HUES6 (cell line): ENCODE measurements around the gene ZNF836.

ENCODE experiments used
- H3K27ac ChIP-seq: 2 replicates; pipeline ENCODE4 v1.7.0; 2013; ENCODE audit warnings: low read depth, mild to moderate bottlenecking, low read length, inconsistent platforms
- H3K27me3 ChIP-seq: 2 replicates; pipeline ENCODE4 v1.6.1; 2013; ENCODE audit warnings: low read length; ENCODE audit not compliant: control insufficient read depth, insufficient read depth
- H3K36me3 ChIP-seq: 2 replicates; pipeline ENCODE4 v1.6.1; 2013; ENCODE audit warnings: low read length; ENCODE audit not compliant: control insufficient read depth, insufficient read depth
- H3K4me1 ChIP-seq: 2 replicates; pipeline ENCODE4 v1.6.1; 2013; ENCODE audit warnings: low read length; ENCODE audit not compliant: control insufficient read depth, insufficient read depth
- H3K4me3 ChIP-seq: 2 replicates; pipeline ENCODE4 v1.5.1; 2013; ENCODE audit warnings: low read depth, low read length
- H3K9ac ChIP-seq: one replicate; pipeline ENCODE4 v1.6.1; 2013; ENCODE audit warnings: mild to moderate bottlenecking, low read length
- H3K9me3 ChIP-seq: 2 replicates; pipeline ENCODE4 v1.6.1; 2013; ENCODE audit warnings: low read depth, low read length; ENCODE audit not compliant: control insufficient read depth, insufficient read depth

Gene ZNF836

GRCh38 chr19:52188822-52189734 lies 17.7 kb upstream of the ZNF836 start:
- Histone ChIP-seq H3K27me3 (no peaks in the 10 kb centered on the region), H3K4me1 (peaks cover 19% of the 10 kb centered on the region; the same call in 1 of the 2 replicates), H3K4me3 (peak overlapping the region; percentile 69), H3K9ac (peak overlapping the region; percentile 74), H3K36me3 (peaks cover 9% of the 10 kb centered on the region), H3K27ac (peak overlapping the region; percentile 37), H3K9me3 (no peaks in the 10 kb centered on the region)

- H3K36me3 ChIP-seq: no peaks in the 10 kb centered on the region
- no peak overlapping the region for H3K9ac ChIP-seq
- H3K4me1 ChIP-seq: peaks cover 18% of the 10 kb centered on the region; the same call in 1 of the 2 replicates
- H3K9me3 ChIP-seq: no peaks in the 10 kb centered on the region
- no peak overlapping the region for H3K27ac ChIP-seq
- H3K27me3 ChIP-seq: no peaks in the 10 kb centered on the region
- no peak overlapping the region for H3K4me3 ChIP-seq
Measured at GRCh38 chr19:52187407-52187806, 16.0 kb upstream of the ZNF836 start.

DNA sequence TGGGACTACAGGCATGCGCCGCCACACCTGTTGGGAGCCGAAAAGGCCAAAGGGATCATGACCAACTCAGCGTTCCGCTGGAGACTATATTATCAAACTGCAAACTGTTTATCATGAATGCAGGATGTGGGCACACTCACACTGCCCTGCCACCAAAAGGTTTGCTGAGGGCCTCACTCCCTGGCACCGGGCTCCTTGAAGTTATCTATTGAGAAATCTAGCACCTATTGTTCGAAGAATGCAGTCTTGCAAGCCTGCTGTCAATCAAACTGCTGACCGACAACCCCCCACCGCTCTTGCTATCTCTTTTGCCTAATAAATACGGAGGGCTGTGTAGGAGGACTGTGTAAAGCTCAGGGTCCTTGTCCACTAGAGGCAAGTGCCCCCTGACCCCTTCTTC lies 5.2 kb upstream of the ZNF836 start:
- Histone ChIP-seq H3K9ac (no peak overlapping the region), H3K4me1 (peaks cover 13% of the 10 kb centered on the region), H3K27ac (no peak overlapping the region), H3K36me3 (no peaks in the 10 kb centered on the region), H3K9me3 (no peaks in the 10 kb centered on the region), H3K4me3 (no peak overlapping the region), H3K27me3 (no peaks in the 10 kb centered on the region)

- no peak overlapping the region for H3K9ac ChIP-seq
- H3K27ac ChIP-seq: no peak overlapping the region
- H3K9me3 ChIP-seq: no peaks in the 10 kb centered on the region
- peaks cover 15% of the 10 kb centered on the region for H3K36me3 ChIP-seq
- H3K4me3 ChIP-seq: peak overlapping the region; percentile 80; the same call in 1 of the 2 replicates
- peaks cover 13% of the 10 kb centered on the region for H3K4me1 ChIP-seq
- H3K27me3 ChIP-seq: peaks cover 8% of the 10 kb centered on the region; the same call in 1 of the 2 replicates
Measured at GRCh38 chr19:52172347-52172746, 926 bp upstream of the ZNF836 start.

- H3K27ac ChIP-seq: no peak overlapping the region
- peak overlapping the region; percentile 81 for H3K9ac ChIP-seq
- no peaks in the 10 kb centered on the region for H3K9me3 ChIP-seq
- H3K36me3 ChIP-seq: peaks cover 18% of the 10 kb centered on the region
- peaks cover 8% of the 10 kb centered on the region; the same call in 1 of the 2 replicates for H3K27me3 ChIP-seq
- peaks cover 5% of the 10 kb centered on the region; the same call in 1 of the 2 replicates for H3K4me1 ChIP-seq
- peak overlapping the region; percentile 80 for H3K4me3 ChIP-seq
Measured at GRCh38 chr19:52170863-52171320, 529 bp downstream of the ZNF836 start.

DNA sequence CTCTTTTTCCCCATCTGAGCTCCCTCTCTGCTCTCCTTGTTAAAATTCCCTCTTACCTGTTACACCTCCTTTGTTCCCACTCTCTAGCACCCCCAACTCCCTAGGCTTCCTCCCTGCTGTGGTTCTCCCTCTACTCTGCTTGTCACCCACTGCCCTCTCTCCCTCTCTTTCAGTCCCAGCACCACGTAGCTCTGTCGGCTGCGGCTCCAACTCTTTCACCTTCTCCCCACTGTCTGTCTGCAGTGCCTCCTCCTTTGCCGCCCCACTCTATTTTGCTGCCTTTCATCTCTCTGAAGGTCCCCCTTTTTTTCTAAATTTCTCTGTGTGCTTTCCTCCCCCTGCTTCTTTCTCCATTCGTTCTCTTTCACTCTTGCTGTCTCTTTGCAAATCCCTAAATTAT lies 1.1 kb downstream of the ZNF836 start:
- Histone ChIP-seq H3K9me3 (no peaks in the 10 kb centered on the region), H3K36me3 (peaks cover 22% of the 10 kb centered on the region), H3K27ac (no peak overlapping the region), H3K9ac (peak overlapping the region; percentile 81), H3K27me3 (peaks cover 8% of the 10 kb centered on the region; the same call in 1 of the 2 replicates), H3K4me1 (peaks cover 5% of the 10 kb centered on the region; the same call in 1 of the 2 replicates), H3K4me3 (peak overlapping the region; percentile 80)

DNA sequence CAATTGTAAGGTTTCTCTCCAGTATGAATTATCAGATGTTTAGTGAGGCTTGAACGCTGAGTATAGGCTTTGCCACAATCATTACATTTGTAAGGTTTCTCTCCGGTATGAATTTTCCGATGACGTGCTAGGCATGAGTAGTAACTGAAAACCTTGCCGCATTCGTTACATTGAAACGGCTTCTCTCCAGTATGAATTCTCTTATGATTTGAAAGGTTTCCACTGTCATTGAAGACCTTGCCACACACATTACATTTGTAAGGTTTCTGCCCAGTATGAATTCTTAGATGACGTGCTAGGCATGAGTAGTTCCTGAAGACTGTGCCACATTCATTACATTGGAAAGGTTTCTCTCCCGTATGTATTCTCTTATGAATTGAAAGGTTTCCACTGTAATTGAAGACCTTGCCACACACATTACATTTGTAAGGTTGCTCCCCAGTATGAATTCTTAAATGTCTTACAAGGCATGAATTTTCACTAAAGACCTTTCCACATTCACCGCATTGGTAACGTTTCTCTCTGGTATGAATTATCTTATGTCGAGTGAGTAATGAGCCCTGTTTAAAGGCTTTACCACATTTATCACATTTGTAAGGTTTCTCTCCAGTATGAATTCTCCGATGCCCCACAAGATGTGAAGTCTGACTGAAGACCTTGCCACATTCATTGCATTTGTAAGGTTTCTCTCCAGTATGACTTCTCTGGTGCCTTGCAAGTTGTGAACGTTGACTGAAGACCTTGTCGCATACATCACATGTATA lies 15.6 kb downstream of the ZNF836 start:
- no peaks in the 10 kb centered on the region for H3K27me3 ChIP-seq
- H3K9ac ChIP-seq: no peak overlapping the region
- H3K4me3 ChIP-seq: no peak overlapping the region
- H3K9me3 ChIP-seq: peaks cover 84% of the 10 kb centered on the region
- peaks cover 44% of the 10 kb centered on the region for H3K36me3 ChIP-seq
- H3K27ac ChIP-seq: no peak overlapping the region
- H3K4me1 ChIP-seq: no peaks in the 10 kb centered on the region

GRCh38 chr19:52148256-52148655 lies 23.2 kb downstream of the ZNF836 start:
- H3K9me3 ChIP-seq: peaks cover 69% of the 10 kb centered on the region
- no peaks in the 10 kb centered on the region for H3K27me3 ChIP-seq
- no peaks in the 10 kb centered on the region for H3K4me1 ChIP-seq
- H3K4me3 ChIP-seq: no peak overlapping the region
- H3K9ac ChIP-seq: no peak overlapping the region
- H3K27ac ChIP-seq: no peak overlapping the region
- no peaks in the 10 kb centered on the region for H3K36me3 ChIP-seq

DNA sequence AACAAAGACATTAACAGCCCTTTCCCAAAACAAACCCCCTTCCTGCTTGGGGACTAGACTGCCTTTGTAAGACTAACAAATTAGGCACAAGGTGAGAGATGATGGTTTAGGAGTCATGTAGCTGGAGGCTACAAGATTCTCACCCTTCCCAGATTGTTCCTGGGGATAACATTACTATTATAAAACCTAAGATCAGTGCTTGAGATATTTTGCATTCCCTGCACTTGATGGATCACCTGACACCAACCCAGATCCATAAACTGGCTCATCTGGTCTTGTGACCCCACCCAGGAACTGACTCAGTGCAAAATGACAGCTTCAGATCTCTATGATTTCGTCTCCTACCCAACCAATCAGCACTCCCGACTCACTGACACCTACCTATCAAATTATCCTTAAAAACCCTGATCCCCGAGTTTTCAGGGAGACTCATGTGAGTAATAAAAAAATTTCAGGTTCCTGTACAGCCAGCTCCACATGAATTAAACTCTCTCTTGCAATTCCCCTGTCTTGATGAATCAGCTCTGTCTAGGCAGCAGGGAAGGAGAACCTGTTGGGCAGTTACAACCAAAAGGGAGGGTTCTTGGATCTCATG lies 29.3 kb downstream of the ZNF836 start:
- Histone ChIP-seq H3K9me3 (peaks cover 35% of the 10 kb centered on the region), H3K27me3 (no peaks in the 10 kb centered on the region), H3K9ac (no peak overlapping the region), H3K36me3 (no peaks in the 10 kb centered on the region), H3K4me1 (0 out of 2 replicates have a peak, but pooled peaks cover 4% of the 10 kb centered on the region), H3K27ac (no peak overlapping the region), H3K4me3 (no peak overlapping the region)

GRCh38 chr19:52141203-52141602 lies 30.2 kb downstream of the ZNF836 start:
- no peak overlapping the region for H3K27ac ChIP-seq

More at GRCh38 chr19:52141203-52141602, 30.2 kb downstream of the ZNF836 start:
- H3K9me3 ChIP-seq: peaks cover 32% of the 10 kb centered on the region
- no peaks in the 10 kb centered on the region for H3K27me3 ChIP-seq
- H3K36me3 ChIP-seq: peaks cover 5% of the 10 kb centered on the region; the same call in 1 of the 2 replicates
- 0 out of 2 replicates have a peak, but pooled peaks cover 4% of the 10 kb centered on the region for H3K4me1 ChIP-seq
- H3K4me3 ChIP-seq: no peak overlapping the region
- no peak overlapping the region for H3K9ac ChIP-seq
